GM18499 (cell line): ENCODE results near the gene RAB9A.
"Not testable (repeated sequence)": the region's sequence is repeated elsewhere in the genome, so short reads cannot be mapped to it uniquely, and the experiment has no call there.

Source experiments
- ATAC-seq: cut with Tn5 transposase; IDR thresholded peaks from one replicate; pipeline ENCODE4 v1.9.1; 2021; ENCODE audit warnings: moderate number of reproducible peaks; ENCODE audit not compliant: insufficient read depth, unreplicated experiment

Gene RAB9A

GRCh38 chrX:13669246-13669737 lies 19.6 kb upstream of the RAB9A start:
- peak; percentile 85 for ATAC-seq

- ATAC-seq = not testable (repeated sequence)
Measured at GRCh38 chrX:13669755-13670154, 19.2 kb upstream of the RAB9A start.

- no peak for ATAC-seq
Measured at GRCh38 chrX:13670197-13670596, 18.7 kb upstream of the RAB9A start.

GRCh38 chrX:13673016-13673415 lies 15.9 kb upstream of the RAB9A start:
- no peak for ATAC-seq

- no peak for ATAC-seq
Measured at GRCh38 chrX:13676885-13677284, 12.0 kb upstream of the RAB9A start.

- not testable (repeated sequence) for ATAC-seq
Measured at GRCh38 chrX:13679700-13680099, 9.2 kb upstream of the RAB9A start.

GRCh38 chrX:13681595-13681994 lies 7.3 kb upstream of the RAB9A start:
- no peak for ATAC-seq

GRCh38 chrX:13684361-13684760 lies 4.6 kb upstream of the RAB9A start:
- ATAC-seq = no peak

GRCh38 chrX:13685126-13685763 lies 3.7 kb upstream of the RAB9A start:
- ATAC-seq = no peak

- no peak for ATAC-seq
Measured at GRCh38 chrX:13687203-13687602, 1.7 kb upstream of the RAB9A start.

- no peak for ATAC-seq
Measured at GRCh38 chrX:13688384-13688957, 457 bp upstream of the RAB9A start.

GRCh38 chrX:13689741-13690211 lies 848 bp downstream of the RAB9A start:
- ATAC-seq = no peak

GRCh38 chrX:13690836-13691235 lies 1.9 kb downstream of the RAB9A start:
- ATAC-seq = no peak

- ATAC-seq = no peak
Measured at GRCh38 chrX:13691841-13692371, 3.0 kb downstream of the RAB9A start.

GRCh38 chrX:13692771-13693231 lies 3.9 kb downstream of the RAB9A start:
- no peak for ATAC-seq

GRCh38 chrX:13693341-13693961 lies 4.5 kb downstream of the RAB9A start:
- no peak for ATAC-seq

- no peak for ATAC-seq
Measured at GRCh38 chrX:13694359-13694758, 5.4 kb downstream of the RAB9A start.

GRCh38 chrX:13694983-13695382 lies 6.1 kb downstream of the RAB9A start:
- ATAC-seq = no peak

- ATAC-seq = no peak
Measured at GRCh38 chrX:13695601-13696115, 6.7 kb downstream of the RAB9A start.

- ATAC-seq = peak; percentile 57
Measured at GRCh38 chrX:13697455-13697854, 8.5 kb downstream of the RAB9A start.

- no peak for ATAC-seq
Measured at GRCh38 chrX:13697976-13698375, 9.0 kb downstream of the RAB9A start.
